ENCODE measurements around the gene TUB. TPM values are rescaled to one million over a fixed set of nuclear protein-coding genes. Genes with fewer than 3 reads are reported as not detected.

TUB gene
- polyA plus RNA-seq, 3 donors, result not detected

GRCh38 chr11:8105666-8106065, 24.7 kb downstream of the TUB start:
- H3K4me1 Mint-ChIP-seq, result no peaks in the 10 kb centered on the region
- H3K27ac Mint-ChIP-seq, result no peak overlapping the region
- no peaks in the 10 kb centered on the region for H3K36me3 ChIP-seq (replicated peaks in 1 of 2; ENCODE audit: control insufficient read depth in 1 of 2, insufficient read depth in 2 of 2, low read length in 2 of 2)

GRCh38 chr11:8106679-8107078, 25.7 kb downstream of the TUB start:
- DNase-seq, result no peak
- H3K4me1 Mint-ChIP-seq, result no peaks in the 10 kb centered on the region

More at GRCh38 chr11:8105666-8106065, 24.7 kb downstream of the TUB start:
- peaks cover 0 to 2% (median 0%) of the 10 kb centered on the region in 3 donors for H3K27me3 Mint-ChIP-seq (ENCODE audit: low read depth in 3 of 3)
- no peaks in the 10 kb centered on the region for H3K4me1 ChIP-seq (ENCODE audit: control insufficient read depth in 1 of 2, insufficient read depth in 2 of 2, low read length in 2 of 2)
- H3K4me2 ChIP-seq (replicated peaks; ENCODE audit: extremely low read depth, low read length, poor library complexity, severe bottlenecking), result no peak overlapping the region
- no peak overlapping the region for H3K4me3 Mint-ChIP-seq
- no peaks in the 10 kb centered on the region for H3K36me3 Mint-ChIP-seq
- no peak overlapping the region for H2AFZ ChIP-seq (ENCODE audit: insufficient read depth, low read depth, low read length, poor library complexity, severe bottlenecking)
- 86% methylated on average over 1 of the region's 3 CpGs for WGBS (ENCODE audit: insufficient coverage)
- no peak overlapping the region for H3K27ac ChIP-seq (ENCODE audit: low read depth in 1 of 2, low read length in 2 of 2)
- H3K79me2 ChIP-seq (ENCODE audit: insufficient read depth, low read length), result no peaks in the 10 kb centered on the region
- no peak overlapping the region for H3K9ac ChIP-seq (ENCODE audit: insufficient read depth, low read length, poor library complexity, severe bottlenecking)
- no peak overlapping the region for H3K4me3 ChIP-seq (replicated peaks in 1 of 3; ENCODE audit: low read depth in 2 of 3, low read length in 3 of 3)
- no peak for DNase-seq
- H3K9me3 ChIP-seq (replicated peaks in 1 of 2; ENCODE audit: control insufficient read depth in 1 of 2, insufficient read depth in 1 of 2, low read length in 2 of 2), result no peaks in the 10 kb centered on the region
- intact Hi-C loops (cut with micrococcal nuclease), result no loop called here
- no peaks in the 10 kb centered on the region for H4K20me1 ChIP-seq (ENCODE audit: insufficient read depth, low read length)
- H3K9me3 Mint-ChIP-seq, result no peaks in the 10 kb centered on the region
- no peak for TF ChIP-seq CTCF (IDR thresholded peaks at IDR 0.05)
- no peaks in the 10 kb centered on the region for H3K27me3 ChIP-seq (ENCODE audit: control insufficient read depth in 2 of 2, insufficient read depth in 2 of 2, low read length in 2 of 2)

More at GRCh38 chr11:8106679-8107078, 25.7 kb downstream of the TUB start:
- no peak overlapping the region for H3K4me3 Mint-ChIP-seq
- no peaks in the 10 kb centered on the region for H4K20me1 ChIP-seq (ENCODE audit: insufficient read depth, low read length)
- intact Hi-C loops (cut with micrococcal nuclease), result no loop called here
- TF ChIP-seq CTCF (IDR thresholded peaks at IDR 0.05), result no peak
- H3K27ac ChIP-seq (ENCODE audit: low read depth in 1 of 2, low read length in 2 of 2), result no peak overlapping the region
- H2AFZ ChIP-seq (ENCODE audit: insufficient read depth, low read depth, low read length, poor library complexity, severe bottlenecking), result no peak overlapping the region
- 100% methylated on average over 2 of the region's 2 CpGs for WGBS (ENCODE audit: insufficient coverage)
- H3K4me3 ChIP-seq (replicated peaks in 1 of 3; ENCODE audit: low read depth in 2 of 3, low read length in 3 of 3), result no peak overlapping the region
- H3K27me3 ChIP-seq (ENCODE audit: control insufficient read depth in 2 of 2, insufficient read depth in 2 of 2, low read length in 2 of 2), result no peaks in the 10 kb centered on the region
- no peaks in the 10 kb centered on the region for H3K9me3 Mint-ChIP-seq
- no peaks in the 10 kb centered on the region for H3K79me2 ChIP-seq (ENCODE audit: insufficient read depth, low read length)
- no peaks in the 10 kb centered on the region for H3K4me1 ChIP-seq (ENCODE audit: control insufficient read depth in 1 of 2, insufficient read depth in 2 of 2, low read length in 2 of 2)
- H3K36me3 Mint-ChIP-seq, result no peaks in the 10 kb centered on the region
- H3K27ac Mint-ChIP-seq, result no peak overlapping the region
- no peaks in the 10 kb centered on the region for H3K9me3 ChIP-seq (replicated peaks in 1 of 2; ENCODE audit: control insufficient read depth in 1 of 2, insufficient read depth in 1 of 2, low read length in 2 of 2)
- H3K4me2 ChIP-seq (replicated peaks; ENCODE audit: extremely low read depth, low read length, poor library complexity, severe bottlenecking), result no peak overlapping the region
- H3K36me3 ChIP-seq (replicated peaks in 1 of 2; ENCODE audit: control insufficient read depth in 1 of 2, insufficient read depth in 2 of 2, low read length in 2 of 2), result no peaks in the 10 kb centered on the region
- H3K27me3 Mint-ChIP-seq (ENCODE audit: low read depth in 3 of 3), result peaks cover 0 to 2% (median 0%) of the 10 kb centered on the region in 3 donors
- H3K9ac ChIP-seq (ENCODE audit: insufficient read depth, low read length, poor library complexity, severe bottlenecking), result no peak overlapping the region

Measured in CD14-positive monocyte (primary cell).